Hepatocyte (in vitro differentiated cells): ENCODE measurements around the gene PRR18. TPM values are rescaled to one million over a fixed set of nuclear protein-coding genes. Genes with fewer than 3 reads are reported as not detected.
A peak's percentile ranks its signal among the peaks of the same experiment; 100 is the strongest.

ENCODE experiments used
- DNase-seq: peaks from one replicate; pipeline ENCODE4 v3.0.0-alpha.2; 2016; ENCODE audit warnings: low spot score
- H2AFZ ChIP-seq: fragments of 200-600 bp; sonication (generic); 2 replicates; pipeline ENCODE4 v1.6.0; 2016; ENCODE audit warnings: antibody characterized with exemption, mild to moderate bottlenecking
- H3K27ac ChIP-seq: fragments of 200-600 bp; sonication (generic); 2 replicates; pipeline ENCODE4 v1.5.1; 2016; ENCODE audit warnings: mild to moderate bottlenecking
- H3K27me3 ChIP-seq: fragments of 200-600 bp; sonication (generic); 2 replicates; pipeline ENCODE4 v1.6.1; 2016
- H3K36me3 ChIP-seq: fragments of 200-600 bp; sonication (generic); replicated peaks from 2 replicates; pipeline ENCODE4 v1.5.1; 2016; ENCODE audit warnings: low read depth; ENCODE audit not compliant: insufficient read depth
- H3K4me1 ChIP-seq: fragments of 200-600 bp; sonication (generic); 2 replicates; pipeline ENCODE4 v1.5.1; 2016; ENCODE audit warnings: mild to moderate bottlenecking, moderate library complexity; ENCODE audit not compliant: insufficient read depth
- H3K4me2 ChIP-seq: fragments of 200-600 bp; sonication (generic); 2 replicates; pipeline ENCODE4 v1.6.0; 2016
- H3K4me3 ChIP-seq: fragments of 200-600 bp; sonication (generic); 2 replicates; pipeline ENCODE4 v1.5.1; 2016; ENCODE audit warnings: mild to moderate bottlenecking
- H3K79me2 ChIP-seq: fragments of 200-600 bp; sonication (generic); 2 replicates; pipeline ENCODE4 v1.6.0; 2017; ENCODE audit warnings: mild to moderate bottlenecking
- H3K9me2 ChIP-seq: fragments of 200-600 bp; sonication (generic); replicated peaks from 2 replicates; pipeline ENCODE4 v1.6.0; 2017; ENCODE audit warnings: mild to moderate bottlenecking; ENCODE audit not compliant: insufficient read depth
- H3K9me3 ChIP-seq: fragments of 200-600 bp; sonication (generic); 2 replicates; pipeline ENCODE4 v1.5.1; 2016; ENCODE audit warnings: low read depth, mild to moderate bottlenecking
- H4K20me1 ChIP-seq: fragments of 200-600 bp; sonication (generic); 2 replicates; pipeline ENCODE4 v1.6.0; 2016; ENCODE audit warnings: mild to moderate bottlenecking; ENCODE audit not compliant: insufficient read depth, poor library complexity, severe bottlenecking
- CTCF ChIP-seq: fragments of 200-600 bp; sonication (generic); IDR thresholded peaks from 2 replicates; pipeline ENCODE4 v1.5.1; 2016; ENCODE audit warnings: antibody characterized with exemption, mild to moderate bottlenecking; ENCODE audit not compliant: poor library complexity
- EZH2 ChIP-seq: fragments of 200-600 bp; sonication (generic); IDR thresholded peaks from 2 replicates; pipeline ENCODE4 v1.6.1; 2016; ENCODE audit warnings: antibody characterized with exemption, mild to moderate bottlenecking, borderline replicate concordance
- EZH2phosphoT487 ChIP-seq: fragments of 200-600 bp; sonication (generic); IDR thresholded peaks from one replicate; pipeline ENCODE4 v1.6.1; 2018; ENCODE audit warnings: antibody characterized with exemption, mild to moderate bottlenecking, low read depth, moderate library complexity; ENCODE audit not compliant: unreplicated experiment, severe bottlenecking
- WGBS: methylation state at CpG from one replicate; pipeline ENCODE4 v1.1.6; 2016; ENCODE audit warnings: low lambda C conversion rate; ENCODE audit errors: missing lambda C conversion rate; 5-methylcytosine and 5-hydroxymethylcytosine counted together
- polyA plus RNA-seq: library from polyadenylated mRNA; unstranded; fragments of >200 nt; fragmentation: Nextera tagmentation; extraction: Ambion mirVana; gene quantifications from 2 replicates; pipeline ENCODE4 v1.2.1, GENCODE V29; 2016
- total RNA-seq: library from RNA; depleted of rRNA; stranded (reverse); fragments of >200 nt; gene quantifications from 2 replicates; pipeline ENCODE4 v1.2.3, GENCODE V29; 2014

The PRR18 gene
- total and polyA plus RNA-seq, 2 experiments from 2014 or later, result 0.77 to 1.5 TPM

DNA sequence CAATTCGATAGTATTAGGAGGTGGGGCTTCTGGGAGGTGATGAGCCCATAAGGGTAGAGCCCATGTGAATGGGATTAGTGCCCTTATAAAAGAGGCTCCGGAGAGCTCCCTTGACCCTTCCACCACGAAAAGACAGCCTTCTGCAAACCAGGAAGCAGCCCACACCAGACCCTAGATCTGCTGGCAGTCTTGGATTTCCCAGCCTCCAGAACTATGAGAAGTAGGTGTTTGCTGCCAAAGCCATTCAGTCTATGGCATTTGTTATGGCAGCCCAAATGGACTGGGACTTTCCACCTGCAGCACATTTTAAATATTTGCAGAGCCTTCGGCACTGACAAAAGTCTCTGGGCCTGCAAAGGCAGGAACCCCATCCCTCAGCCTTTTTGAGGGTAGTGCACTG is 46.0 kb upstream of the PRR18 start:
- no peak for DNase-seq
- H3K27me3 ChIP-seq, result no peaks in the 10 kb centered on the region
- WGBS, result 82% methylated on average over 4 of the region's 4 CpGs
- no peak overlapping the region for H3K4me2 ChIP-seq
- no peak overlapping the region for H2AFZ ChIP-seq
- no peaks in the 10 kb centered on the region for H4K20me1 ChIP-seq
- H3K79me2 ChIP-seq, result no peaks in the 10 kb centered on the region
- H3K4me1 ChIP-seq, result no peaks in the 10 kb centered on the region
- no peaks in the 10 kb centered on the region for H3K9me3 ChIP-seq
- no peaks in the 10 kb centered on the region for H3K9me2 ChIP-seq
- no peak overlapping the region for H3K4me3 ChIP-seq
- no peak overlapping the region for H3K27ac ChIP-seq
- no peaks in the 10 kb centered on the region for H3K36me3 ChIP-seq
- TF ChIP-seq EZH2phosphoT487 (no peak), CTCF (no peak), EZH2 (no peak)

GRCh38 chr6:166353507-166353906 is 45.3 kb upstream of the PRR18 start:
- no peaks in the 10 kb centered on the region for H3K27me3 ChIP-seq
- no peak overlapping the region for H3K4me2 ChIP-seq
- H3K4me3 ChIP-seq, result no peak overlapping the region
- no peak for TF ChIP-seq EZH2
- no peak for TF ChIP-seq CTCF
- no peak for TF ChIP-seq EZH2phosphoT487
- no peaks in the 10 kb centered on the region for H3K4me1 ChIP-seq
- no peak overlapping the region for H3K27ac ChIP-seq
- no peaks in the 10 kb centered on the region for H4K20me1 ChIP-seq
- H3K9me2 ChIP-seq, result no peaks in the 10 kb centered on the region
- no peaks in the 10 kb centered on the region for H3K79me2 ChIP-seq
- WGBS, result 63% methylated on average over 1 of the region's 1 CpG
- H3K9me3 ChIP-seq, result no peaks in the 10 kb centered on the region
- no peak overlapping the region for H2AFZ ChIP-seq
- H3K36me3 ChIP-seq, result no peaks in the 10 kb centered on the region
- no peak for DNase-seq

- no peaks in the 10 kb centered on the region for H3K36me3 ChIP-seq
- peak overlapping the region; percentile 35 for H3K27ac ChIP-seq
- TF ChIP-seq EZH2 (no peak), EZH2phosphoT487 (no peak), CTCF (no peak)
- H3K79me2 ChIP-seq, result no peaks in the 10 kb centered on the region
- H2AFZ ChIP-seq, result no peak overlapping the region
- no peaks in the 10 kb centered on the region for H3K9me3 ChIP-seq
- no peak overlapping the region for H3K4me3 ChIP-seq
- no peaks in the 10 kb centered on the region for H3K27me3 ChIP-seq
- H3K9me2 ChIP-seq, result no peaks in the 10 kb centered on the region
- H3K4me1 ChIP-seq, result no peaks in the 10 kb centered on the region
- H4K20me1 ChIP-seq, result no peaks in the 10 kb centered on the region
- no peak for DNase-seq
- H3K4me2 ChIP-seq, result no peak overlapping the region
Measured at GRCh38 chr6:166352923-166353322, 44.7 kb upstream of the PRR18 start.

DNA sequence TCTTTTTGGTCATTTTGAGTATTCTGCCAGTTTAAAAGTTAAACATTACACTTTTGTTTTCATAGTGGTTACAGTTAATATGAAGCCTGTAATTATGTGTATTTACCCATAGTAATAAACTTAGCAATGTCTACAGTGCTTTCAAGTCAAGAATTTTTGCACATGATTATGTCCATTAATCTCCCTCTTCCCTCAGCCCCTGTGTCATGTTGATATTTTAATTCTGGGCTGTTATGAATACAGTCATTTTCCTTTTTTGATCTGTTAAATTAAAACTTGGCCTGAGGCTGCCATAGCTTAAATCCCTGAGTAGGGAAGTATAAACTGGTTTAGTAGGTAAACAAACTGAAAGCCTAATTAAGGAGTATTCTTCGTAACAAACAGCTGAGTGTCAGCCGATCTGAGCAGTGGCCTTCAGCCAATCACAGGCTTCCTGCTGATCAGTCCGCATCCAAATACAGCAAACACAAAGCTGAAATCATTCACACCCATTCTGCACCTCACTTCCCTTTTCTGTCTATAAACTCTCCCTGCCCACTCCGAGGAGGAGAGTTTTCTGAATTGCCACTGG is 43.6 kb upstream of the PRR18 start:
- Histone ChIP-seq H3K9me3 (no peaks in the 10 kb centered on the region), H3K4me2 (peak overlapping the region; percentile 58), H3K4me3 (no peak overlapping the region), H2AFZ (no peak overlapping the region), H3K27me3 (no peaks in the 10 kb centered on the region), H3K36me3 (no peaks in the 10 kb centered on the region), H3K4me1 (no peaks in the 10 kb centered on the region), H4K20me1 (no peaks in the 10 kb centered on the region), H3K79me2 (no peaks in the 10 kb centered on the region), H3K9me2 (no peaks in the 10 kb centered on the region), H3K27ac (peak overlapping the region; percentile 35)
- peak; percentile 53 for DNase-seq
- TF ChIP-seq EZH2phosphoT487 (no peak), CTCF (no peak), EZH2 (no peak)
- 23% methylated on average over 4 of the region's 4 CpGs for WGBS
